Ureter (tissue), 1 donor: ENCODE measurements around the gene ATOSB. TPM values are rescaled to one million over a fixed set of nuclear protein-coding genes. Genes with fewer than 3 reads are reported as not detected.
"Not testable (repeated sequence)": the region's sequence is repeated elsewhere in the genome, so short reads cannot be mapped to it uniquely, and the experiment has no call there.

Experiments
- DNase-seq: peaks from one replicate; pipeline ENCODE4 v3.0.0-alpha.2; 2020; ENCODE audit warnings: low spot score
- total RNA-seq: library from RNA; stranded (reverse); gene quantifications from one replicate; pipeline ENCODE4 v1.2.4, GENCODE V29; 2023
- donor health status: DM: yes; HTN: yes; CAD: no.

Gene ATOSB
- 11.5 TPM for total RNA-seq

- DNase-seq = peak; percentile 98
Measured at GRCh38 chr9:35115680-35116538, at the start of gene ATOSB. ATOSB (minus strand) TSS chr9:35115862; CDS start chr9:35108274, 7,588 bp downstream.

- no peak for DNase-seq
Measured at GRCh38 chr9:35164711-35165110, 49.0 kb upstream of the ATOSB start.

GRCh38 chr9:35163413-35163812 is 47.8 kb upstream of the ATOSB start:
- no peak for DNase-seq

- no peak for DNase-seq
Measured at GRCh38 chr9:35162605-35163315, 47.1 kb upstream of the ATOSB start.

- peak; percentile 95 for DNase-seq
Measured at GRCh38 chr9:35161713-35162604, 46.3 kb upstream of the ATOSB start, which contains the start of gene UNC13B. UNC13B (plus strand) TSS chr9:35162009; CDS start chr9:35162284, 275 bp downstream.

- no peak for DNase-seq
Measured at GRCh38 chr9:35158501-35159280, 43.0 kb upstream of the ATOSB start.

GRCh38 chr9:35157836-35158235 is 42.2 kb upstream of the ATOSB start:
- DNase-seq = not testable (repeated sequence)

- no peak for DNase-seq
Measured at GRCh38 chr9:35156781-35157180, 41.1 kb upstream of the ATOSB start.

GRCh38 chr9:35152926-35153325 is 37.3 kb upstream of the ATOSB start:
- DNase-seq = no peak

- not testable (repeated sequence) for DNase-seq
Measured at GRCh38 chr9:35147941-35148563, 32.4 kb upstream of the ATOSB start.

GRCh38 chr9:35142037-35142436 is 26.4 kb upstream of the ATOSB start:
- no peak for DNase-seq

- DNase-seq = no peak
Measured at GRCh38 chr9:35140093-35140492, 24.4 kb upstream of the ATOSB start.

GRCh38 chr9:35136866-35137265 is 21.2 kb upstream of the ATOSB start:
- no peak for DNase-seq

GRCh38 chr9:35135988-35136387 is 20.3 kb upstream of the ATOSB start:
- no peak for DNase-seq

GRCh38 chr9:35134920-35135319 is 19.3 kb upstream of the ATOSB start:
- DNase-seq = no peak

GRCh38 chr9:35116898-35117551 is 1.4 kb upstream of the ATOSB start:
- DNase-seq = peak; percentile 94

- DNase-seq = no peak
Measured at GRCh38 chr9:35116539-35116897, 856 bp upstream of the ATOSB start.

GRCh38 chr9:35114840-35115628 is 628 bp downstream of the ATOSB start:
- DNase-seq = peak; percentile 71

GRCh38 chr9:35114113-35114839 is 1.4 kb downstream of the ATOSB start:
- peak; percentile 85 for DNase-seq
